Thoracic aorta (tissue), 2 donors: Measurements from ENCODE around the gene TBC1D2. TPM values are rescaled to one million over a fixed set of nuclear protein-coding genes. Genes with fewer than 3 reads are reported as not detected.

Source experiments
- ATAC-seq: fragments of 150-250 bp; one replicate; pipeline ENCODE4 v1.8.0; 2017; ENCODE audit warnings: low read depth; ENCODE audit not compliant: insufficient number of reproducible peaks, low FRiP score
- DNase-seq: peaks from one replicate; pipeline ENCODE4 v3.0.0-alpha.2; 2020; ENCODE audit warnings: low spot score
- H3K27ac ChIP-seq, 2 donors: fragments of 200-600 bp; sonication (generic); 1 replicate in 1 of 2; 2 replicates in 1 of 2; pipeline ENCODE4 v1.5.1; 2016; ENCODE audit warnings: mild to moderate bottlenecking in 2 of 2, moderate library complexity in 2 of 2
- H3K27me3 ChIP-seq: fragments of 200-600 bp; sonication (generic); replicated peaks from 2 replicates; pipeline ENCODE4 v1.6.0; 2016; ENCODE audit warnings: mild to moderate bottlenecking; ENCODE audit not compliant: insufficient read depth
- H3K36me3 ChIP-seq: fragments of 200-600 bp; sonication (generic); one replicate; pipeline ENCODE4 v1.5.1; 2016
- H3K4me1 ChIP-seq, 2 donors: fragments of 200-600 bp; sonication (generic); 1 replicate in 1 of 2; 2 replicates in 1 of 2; pipeline versions ENCODE4 v1.5.1 to v1.6.0; 2016; ENCODE audit warnings: low read depth in 2 of 2, mild to moderate bottlenecking in 1 of 2; ENCODE audit not compliant: control insufficient read depth in 1 of 2
- H3K4me3 ChIP-seq: fragments of 200-600 bp; sonication (generic); 2 replicates; pipeline ENCODE4 v1.5.1; 2016; ENCODE audit warnings: mild to moderate bottlenecking
- H3K9me3 ChIP-seq: fragments of 200-600 bp; sonication (generic); 2 replicates; pipeline ENCODE4 v1.5.1; 2016
- total RNA-seq, 2 donors: library from RNA; depleted of rRNA; stranded (reverse); fragments of >200 nt; gene quantifications; one replicate each; pipeline versions ENCODE4 v1.1.0 to v1.2.3, GENCODE V29; 2016
- TF ChIP-seq, protein P1 (sequence below): fragments of 200-600 bp; sonication (generic); IDR thresholded peaks from one replicate; pipeline ENCODE4 v1.5.1; 2019; ENCODE audit warnings: antibody characterized with exemption

TBC1D2 gene
- total RNA-seq, 2 donors from 2014 or later = 22.3 to 23.7 TPM

DNA sequence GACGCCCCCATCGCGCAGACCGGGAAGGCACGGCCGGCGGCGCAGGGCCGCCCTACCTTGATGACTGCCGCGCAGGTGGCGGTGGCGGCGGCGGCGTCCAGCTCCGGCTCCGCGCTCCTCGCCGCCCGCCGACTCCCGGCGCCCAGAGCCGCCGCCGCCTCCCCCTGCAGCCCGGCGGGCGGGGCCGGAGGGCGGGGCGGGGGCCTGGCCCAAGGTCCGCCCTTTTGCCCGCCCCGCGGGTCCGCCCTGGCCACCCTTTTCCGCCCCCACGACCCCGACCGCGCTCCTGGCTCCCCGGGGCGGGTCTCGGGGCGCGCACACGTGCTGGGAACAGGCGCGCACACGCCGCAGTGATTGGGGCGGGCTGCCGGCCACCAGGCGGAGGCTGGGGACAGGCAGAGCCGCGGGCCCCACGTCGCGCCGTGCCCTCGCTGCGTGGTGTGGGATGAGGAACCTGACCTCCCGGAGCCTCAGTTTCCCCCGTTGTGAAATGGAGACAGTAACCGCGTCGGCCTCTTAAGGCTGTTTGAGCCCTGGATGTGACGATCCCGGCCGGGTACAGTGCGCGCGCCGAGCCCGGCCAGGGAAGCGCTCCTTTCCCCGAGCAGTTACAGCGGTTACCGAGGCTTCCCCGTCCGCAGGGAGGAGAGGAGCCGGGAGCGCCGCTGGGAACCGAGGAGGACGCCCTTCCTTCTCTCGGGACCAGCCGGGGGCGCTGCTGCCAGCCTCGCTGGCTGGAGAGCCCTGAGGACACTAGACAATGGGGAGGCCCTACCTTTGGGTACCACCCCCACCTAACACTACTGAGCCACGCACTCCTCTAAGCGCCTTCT, 62.7 kb downstream of the TBC1D2 start, which contains the start of gene CORO2A:
Gene CORO2A (minus strand): TSS at position 135 of the 833 bp plus-strand sequence. CDS start 34,977 bp downstream, outside the sequence.
- H3K27me3 ChIP-seq = no peaks in the 10 kb centered on the region
- TF ChIP-seq, protein P1, sequence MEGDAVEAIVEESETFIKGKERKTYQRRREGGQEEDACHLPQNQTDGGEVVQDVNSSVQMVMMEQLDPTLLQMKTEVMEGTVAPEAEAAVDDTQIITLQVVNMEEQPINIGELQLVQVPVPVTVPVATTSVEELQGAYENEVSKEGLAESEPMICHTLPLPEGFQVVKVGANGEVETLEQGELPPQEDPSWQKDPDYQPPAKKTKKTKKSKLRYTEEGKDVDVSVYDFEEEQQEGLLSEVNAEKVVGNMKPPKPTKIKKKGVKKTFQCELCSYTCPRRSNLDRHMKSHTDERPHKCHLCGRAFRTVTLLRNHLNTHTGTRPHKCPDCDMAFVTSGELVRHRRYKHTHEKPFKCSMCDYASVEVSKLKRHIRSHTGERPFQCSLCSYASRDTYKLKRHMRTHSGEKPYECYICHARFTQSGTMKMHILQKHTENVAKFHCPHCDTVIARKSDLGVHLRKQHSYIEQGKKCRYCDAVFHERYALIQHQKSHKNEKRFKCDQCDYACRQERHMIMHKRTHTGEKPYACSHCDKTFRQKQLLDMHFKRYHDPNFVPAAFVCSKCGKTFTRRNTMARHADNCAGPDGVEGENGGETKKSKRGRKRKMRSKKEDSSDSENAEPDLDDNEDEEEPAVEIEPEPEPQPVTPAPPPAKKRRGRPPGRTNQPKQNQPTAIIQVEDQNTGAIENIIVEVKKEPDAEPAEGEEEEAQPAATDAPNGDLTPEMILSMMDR = peak; percentile 20
- H3K4me1 ChIP-seq = peaks cover 3 to 7% of the 10 kb centered on the region in 2 donors
- DNase-seq (no peak), ATAC-seq (peak; percentile 54)
- no peaks in the 10 kb centered on the region for H3K9me3 ChIP-seq
- H3K36me3 ChIP-seq = no peaks in the 10 kb centered on the region
- H3K4me3 ChIP-seq = peak within 1 kb of the TSS; percentile 97
- peak within 1 kb of the TSS in 1 of 2 donors; percentile 34 for H3K27ac ChIP-seq

DNA sequence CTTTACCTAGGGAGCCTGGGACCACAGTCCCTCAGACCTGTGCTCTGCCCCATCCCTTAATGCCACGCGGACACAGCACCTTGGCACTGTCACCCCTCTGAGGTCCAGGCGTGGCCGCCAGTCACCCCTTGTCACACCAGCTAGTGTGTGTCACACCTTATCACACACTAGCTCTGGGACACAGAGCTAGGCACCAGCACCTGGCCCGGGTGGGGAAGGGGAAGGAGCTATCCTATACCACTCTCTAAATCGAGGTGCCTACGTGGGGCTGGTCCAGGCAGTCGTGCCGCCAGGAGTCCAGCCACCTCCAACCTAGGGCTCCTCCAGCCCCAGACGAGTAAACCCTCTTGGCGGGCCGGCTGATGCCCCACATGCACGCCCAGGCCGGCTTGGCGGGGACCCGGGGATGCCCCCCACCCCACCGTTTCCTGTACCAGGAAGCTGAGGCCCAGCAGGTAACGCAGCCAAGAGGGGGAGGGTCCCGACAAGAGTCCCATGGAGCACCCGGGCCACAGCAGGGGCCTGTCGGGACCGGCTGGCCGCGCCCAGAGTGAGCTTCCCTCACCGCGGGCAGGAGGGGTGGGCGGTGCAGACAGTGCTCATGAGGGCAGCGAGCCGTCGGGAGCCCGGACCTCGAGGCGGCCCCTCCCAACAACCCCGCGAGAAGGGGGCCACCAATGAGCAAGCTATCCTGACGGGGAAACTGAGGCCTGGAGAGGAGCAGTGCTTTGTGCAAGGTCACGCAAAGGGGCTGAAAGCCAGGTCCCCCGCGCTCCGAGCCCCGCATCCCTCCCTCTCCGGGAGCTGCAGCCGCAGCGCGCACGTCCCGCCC, 63.6 kb downstream of the TBC1D2 start:
- H3K27ac ChIP-seq = no peak overlapping the region
- peaks cover 3 to 7% of the 10 kb centered on the region in 2 donors for H3K4me1 ChIP-seq
- no peak for ATAC-seq
- TF ChIP-seq, protein P1 = no peak
- H3K4me3 ChIP-seq = peak overlapping the region; percentile 97
- no peaks in the 10 kb centered on the region for H3K36me3 ChIP-seq
- no peaks in the 10 kb centered on the region for H3K27me3 ChIP-seq
- no peak for DNase-seq
- H3K9me3 ChIP-seq = no peaks in the 10 kb centered on the region

- no peaks in the 10 kb centered on the region for H3K27me3 ChIP-seq
- no peak overlapping the region for H3K4me3 ChIP-seq
- DNase-seq (no peak), ATAC-seq (no peak)
- peaks cover 3 to 7% of the 10 kb centered on the region in 2 donors for H3K4me1 ChIP-seq
- H3K27ac ChIP-seq = no peak overlapping the region
- no peaks in the 10 kb centered on the region for H3K9me3 ChIP-seq
- TF ChIP-seq, protein P1 = no peak
- no peaks in the 10 kb centered on the region for H3K36me3 ChIP-seq
Measured at GRCh38 chr9:98191181-98191608, 64.3 kb downstream of the TBC1D2 start.

DNA sequence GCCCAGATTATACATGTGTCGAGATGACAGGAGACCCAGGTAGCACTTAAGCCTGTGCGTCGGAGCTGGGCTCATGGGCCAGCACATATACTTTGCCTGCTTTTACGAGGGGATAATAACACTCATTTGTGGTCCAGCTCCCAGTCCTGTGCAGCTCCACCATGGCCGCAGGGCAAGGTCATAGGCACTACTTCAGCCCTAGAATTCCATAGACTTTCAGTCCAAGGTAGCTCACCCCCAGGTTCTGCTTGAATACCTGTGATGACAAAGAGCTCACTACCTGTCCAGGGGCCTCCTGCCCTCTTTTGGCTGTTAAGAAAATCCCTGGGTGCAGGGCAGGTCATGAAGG, 64.7 kb downstream of the TBC1D2 start:
- no peaks in the 10 kb centered on the region for H3K27me3 ChIP-seq
- H3K4me3 ChIP-seq = no peak overlapping the region
- no peaks in the 10 kb centered on the region for H3K36me3 ChIP-seq
- H3K27ac ChIP-seq = no peak overlapping the region
- DNase-seq (no peak), ATAC-seq (no peak)
- H3K4me1 ChIP-seq = peaks cover 3 to 7% of the 10 kb centered on the region in 2 donors
- H3K9me3 ChIP-seq = no peaks in the 10 kb centered on the region
- TF ChIP-seq, protein P1 = no peak

- Histone ChIP-seq H3K9me3 (no peaks in the 10 kb centered on the region), H3K4me3 (no peak overlapping the region), H3K36me3 (no peaks in the 10 kb centered on the region), H3K4me1 (peaks cover 3 to 7% of the 10 kb centered on the region in 2 donors), H3K27ac (no peak overlapping the region), H3K27me3 (no peaks in the 10 kb centered on the region)
- ATAC-seq (no peak), DNase-seq (no peak)
- TF ChIP-seq, protein P1 = no peak
Measured at GRCh38 chr9:98189412-98189811, 66.0 kb downstream of the TBC1D2 start.
